Sciatic nerve (tissue), 2 donors: Measurements from ENCODE around the gene AFF3. TPM values are rescaled to one million over a fixed set of nuclear protein-coding genes. Genes with fewer than 3 reads are reported as not detected.

Experiments used
- ATAC-seq: fragments of 200-7000 bp; cut with Tn5 transposase; one replicate; pipeline ENCODE4 v1.9.1; 2020; ENCODE audit warnings: mild to moderate bottlenecking, moderate library complexity
- DNase-seq: peaks from one replicate; pipeline ENCODE4 v3.0.0-alpha.2; 2020; ENCODE audit warnings: low spot score
- intact Hi-C: fragments of 100-400 bp; cut with DNase I; formaldehyde crosslinking; loops from one replicate; pipeline ENCODE4 v1.14.2; 2022
- total RNA-seq: library from RNA; stranded (reverse); fragmentation: NEBNext Ultra II Directional; extraction: Animal tissue kit (Norgen Biotek cat#: 25700); gene quantifications from one replicate; pipeline ENCODE4 v1.2.1, GENCODE V29; 2021
- donor health status: DM: no; HTN: no; CAD: no.
- donor health status: DM: no; HTN: no; CAD: no.

The AFF3 gene
- total RNA-seq, 1 donor from 2014 or later = 14.2 TPM

- no peak for ATAC-seq
- DNase-seq = no peak
- intact Hi-C loops = no loop called here
These were observed 506.7 kb downstream of the AFF3 start for GRCh38 chr2:99635710-99636109.

- no peak for ATAC-seq
- intact Hi-C loops = no loop called here
- no peak for DNase-seq
These were observed 508.2 kb downstream of the AFF3 start for GRCh38 chr2:99634234-99634633.

- ATAC-seq = no peak
- intact Hi-C loops = no loop called here
These were observed 510.7 kb downstream of the AFF3 start for GRCh38 chr2:99631700-99632099.

GRCh38 chr2:99629320-99629719, 513.1 kb downstream of the AFF3 start:
- ATAC-seq (no peak), DNase-seq (no peak)
- intact Hi-C loops = no loop called here

More at GRCh38 chr2:99631700-99632099, 510.7 kb downstream of the AFF3 start:
- DNase-seq = no peak

GRCh38 chr2:99626158-99626557, 516.2 kb downstream of the AFF3 start:
- DNase-seq = no peak
- intact Hi-C loops = no loop called here
- no peak for ATAC-seq

- no peak for DNase-seq
- intact Hi-C loops = no loop called here
- peak; percentile 55 for ATAC-seq
These were observed 517.7 kb downstream of the AFF3 start for GRCh38 chr2:99624677-99625076.

- intact Hi-C loops = no loop called here
- no peak for DNase-seq
- ATAC-seq = no peak
These were observed 518.8 kb downstream of the AFF3 start for GRCh38 chr2:99623613-99624012.

GRCh38 chr2:99623035-99623434, 519.4 kb downstream of the AFF3 start:
- no peak for ATAC-seq
- intact Hi-C loops = no loop called here
- DNase-seq = no peak

GRCh38 chr2:99622534-99622933, 519.9 kb downstream of the AFF3 start:
- DNase-seq (no peak), ATAC-seq (peak; percentile 41)
- intact Hi-C loops = no loop called here

- ATAC-seq (no peak), DNase-seq (no peak)
- intact Hi-C loops = no loop called here
These were observed 520.6 kb downstream of the AFF3 start for GRCh38 chr2:99621774-99622173.

GRCh38 chr2:99621106-99621505, 521.3 kb downstream of the AFF3 start:
- no peak for DNase-seq
- intact Hi-C loops = no loop called here
- ATAC-seq = no peak

GRCh38 chr2:99619151-99619550, 523.2 kb downstream of the AFF3 start:
- ATAC-seq (no peak), DNase-seq (no peak)
- intact Hi-C loops = loop anchor here (5.0 kb wide), 1 partner anchor 1648 kb away; no protein-coding TSS in a partner anchor

- intact Hi-C loops = loop anchor here (5.0 kb wide), 1 partner anchor 1649 kb away; no protein-coding TSS in a partner anchor
- no peak for ATAC-seq
- DNase-seq = no peak
These were observed 523.8 kb downstream of the AFF3 start for GRCh38 chr2:99618579-99619097.

- intact Hi-C loops = loop anchor here (5.0 kb wide), 1 partner anchor 1649 kb away; no protein-coding TSS in a partner anchor
- ATAC-seq = no peak
- no peak for DNase-seq
These were observed 524.6 kb downstream of the AFF3 start for GRCh38 chr2:99617811-99618210.

GRCh38 chr2:99615247-99615771, 527.1 kb downstream of the AFF3 start:
- no peak for DNase-seq
- ATAC-seq = peak; percentile 25
- intact Hi-C loops = loop anchor here (5.0 kb wide), 1 partner anchor 1652 kb away; no protein-coding TSS in a partner anchor

GRCh38 chr2:99613980-99614379, 528.4 kb downstream of the AFF3 start:
- intact Hi-C loops = no loop called here
- ATAC-seq = no peak
- DNase-seq = no peak

GRCh38 chr2:99611786-99612185, 530.6 kb downstream of the AFF3 start:
- intact Hi-C loops = no loop called here
- no peak for DNase-seq
- no peak for ATAC-seq

- intact Hi-C loops = no loop called here
- no peak for ATAC-seq
- DNase-seq = no peak
These were observed 531.4 kb downstream of the AFF3 start for GRCh38 chr2:99611034-99611433.

GRCh38 chr2:99609851-99610381, 532.5 kb downstream of the AFF3 start:
- ATAC-seq (no peak), DNase-seq (no peak)
- intact Hi-C loops = no loop called here

- ATAC-seq = no peak
- intact Hi-C loops = no loop called here
- no peak for DNase-seq
These were observed 533.5 kb downstream of the AFF3 start for GRCh38 chr2:99608861-99609260.
